Esophagus (tissue), 2 donors: Measurements from ENCODE around the gene DMRT1. TPM values are rescaled to one million over a fixed set of nuclear protein-coding genes. Genes with fewer than 3 reads are reported as not detected.
"Not testable (repeated sequence)": the region's sequence is repeated elsewhere in the genome, so short reads cannot be mapped to it uniquely, and the experiment has no call there.

Experiments used
- H3K27ac ChIP-seq, 2 donors: one replicate each; pipeline ENCODE4 v1.5.1; 2013; ENCODE audit warnings: low read depth in 2 of 2, mild to moderate bottlenecking in 2 of 2, inconsistent platforms in 1 of 2, low read length in 1 of 2, moderate library complexity in 1 of 2
- H3K27me3 ChIP-seq, 2 donors: one replicate each; pipeline ENCODE4 v1.6.1; 2013; ENCODE audit warnings: low read length in 2 of 2, control low read depth in 1 of 2, mild to moderate bottlenecking in 1 of 2; ENCODE audit not compliant: insufficient read depth in 2 of 2, control insufficient read depth in 1 of 2
- H3K36me3 ChIP-seq, 2 donors: one replicate each; pipeline ENCODE4 v1.6.1; 2013; ENCODE audit warnings: low read length in 1 of 2; ENCODE audit not compliant: control insufficient read depth in 2 of 2, insufficient read depth in 2 of 2
- H3K4me1 ChIP-seq, 2 donors: one replicate each; pipeline ENCODE4 v1.6.1; 2013; ENCODE audit warnings: low read length in 1 of 2; ENCODE audit not compliant: control insufficient read depth in 2 of 2, insufficient read depth in 2 of 2
- H3K4me3 ChIP-seq, 2 donors: one replicate each; pipeline ENCODE4 v1.5.1; 2013; ENCODE audit warnings: low read length in 2 of 2, mild to moderate bottlenecking in 2 of 2, low read depth in 1 of 2, moderate library complexity in 1 of 2
- H3K9me3 ChIP-seq, 2 donors: one replicate each; pipeline ENCODE4 v1.6.1; 2013; ENCODE audit warnings: mild to moderate bottlenecking in 2 of 2, low read depth in 1 of 2, low read length in 1 of 2, moderate library complexity in 1 of 2; ENCODE audit not compliant: control insufficient read depth in 2 of 2, insufficient read depth in 1 of 2
- WGBS, 2 donors: extraction: QIAGEN DNeasy Blood & Tissue Kit; methylation state at CpG; one replicate each; pipeline ENCODE4 v1.1.7; 2013; 5-methylcytosine and 5-hydroxymethylcytosine counted together
- polyA plus RNA-seq, 2 donors: library from polyadenylated mRNA; stranded (reverse); fragments of 200-250 nt; gene quantifications; one replicate each; pipeline ENCODE4 v1.2.3, GENCODE V29; 2013
- donor health status: healthy with polysubstance abuse.
- donor health status: Bipolar disorder and iron deficiency.

The DMRT1 gene
- polyA plus RNA-seq, 2 donors = not detected

DNA sequence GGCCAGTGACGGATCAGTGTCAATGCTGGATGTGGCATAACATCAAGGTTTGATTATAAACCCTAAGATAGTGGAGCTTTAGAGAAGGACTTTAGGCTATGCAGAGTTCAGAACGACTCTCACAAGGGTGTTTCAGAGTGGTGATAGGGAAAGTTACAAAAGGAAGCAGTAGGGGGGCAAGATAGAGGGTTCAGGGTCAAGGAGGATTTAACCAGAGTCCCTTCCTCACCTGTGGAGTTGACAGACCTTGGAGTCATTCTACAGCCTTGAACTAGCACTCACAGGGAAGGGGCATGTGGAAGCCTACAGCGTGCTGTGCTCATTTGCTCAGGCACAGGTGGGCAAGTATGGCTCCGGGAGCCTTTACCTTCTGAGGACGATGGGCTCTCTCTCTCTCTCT, 7.9 kb downstream of the DMRT1 start:
- H3K4me3 ChIP-seq = no peak overlapping the region
- no peak overlapping the region for H3K27ac ChIP-seq
- 68 to 73% methylated on average over 5 of the region's 5 CpGs for WGBS, 2 donors
- peaks cover 0 to 2% of the 10 kb centered on the region in 2 donors for H3K4me1 ChIP-seq
- peaks cover 3 to 4% of the 10 kb centered on the region in 2 donors for H3K27me3 ChIP-seq
- no peaks in the 10 kb centered on the region for H3K36me3 ChIP-seq
- peaks cover 0 to 4% of the 10 kb centered on the region in 2 donors for H3K9me3 ChIP-seq

DNA sequence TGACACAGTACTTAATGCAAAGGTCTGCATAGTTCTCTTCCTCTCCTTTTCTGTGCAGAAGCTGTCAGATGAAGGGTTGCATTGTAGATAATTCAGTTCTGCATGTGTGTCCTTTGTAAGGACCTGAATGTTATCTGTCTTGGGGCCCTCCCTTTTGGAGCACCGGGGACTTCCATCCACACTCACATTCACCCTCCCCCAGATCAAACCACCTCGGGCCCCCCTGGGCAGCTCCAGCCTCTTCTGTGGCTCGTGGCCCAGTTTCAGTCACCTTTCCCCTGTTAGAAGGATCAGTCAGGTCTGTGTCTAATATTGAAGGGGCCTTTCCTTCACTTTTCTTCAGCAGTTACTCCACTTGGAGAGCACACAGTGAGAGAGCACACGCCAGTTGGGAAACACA, 11.0 kb downstream of the DMRT1 start:
- WGBS, 2 donors = 35 to 49% methylated on average over 4 of the region's 4 CpGs
- H3K27ac ChIP-seq = no peak overlapping the region
- no peaks in the 10 kb centered on the region for H3K36me3 ChIP-seq
- H3K27me3 ChIP-seq = peaks cover 2 to 3% of the 10 kb centered on the region in 2 donors
- H3K4me3 ChIP-seq = no peak overlapping the region
- no peaks in the 10 kb centered on the region for H3K4me1 ChIP-seq
- no peaks in the 10 kb centered on the region for H3K9me3 ChIP-seq

DNA sequence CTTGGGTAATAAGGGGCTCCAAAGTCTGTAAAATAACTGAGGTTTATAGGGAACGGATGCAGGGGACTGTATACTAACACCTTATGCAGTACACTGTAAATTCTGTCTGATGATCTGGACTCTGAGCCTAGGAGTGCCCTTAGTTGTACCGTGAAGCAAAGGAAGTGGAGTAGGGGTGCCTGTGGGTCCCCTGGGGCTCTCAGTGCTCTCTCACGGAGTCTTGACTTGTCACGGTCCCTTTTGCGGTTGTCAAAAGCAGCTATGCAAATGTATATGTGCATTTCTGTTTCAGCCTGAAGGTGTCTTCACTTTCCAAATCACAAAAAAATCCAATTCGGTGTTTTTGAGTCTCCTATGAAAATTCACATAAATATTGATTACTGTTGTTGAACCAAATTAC, 17.8 kb downstream of the DMRT1 start:
- Histone ChIP-seq H3K36me3 (no peaks in the 10 kb centered on the region), H3K9me3 (no peaks in the 10 kb centered on the region), H3K4me3 (no peak overlapping the region), H3K27me3 (peaks cover 0 to 4% of the 10 kb centered on the region in 2 donors), H3K27ac (no peak overlapping the region), H3K4me1 (no peaks in the 10 kb centered on the region)
- 62 to 75% methylated on average over 6 of the region's 6 CpGs for WGBS, 2 donors

DNA sequence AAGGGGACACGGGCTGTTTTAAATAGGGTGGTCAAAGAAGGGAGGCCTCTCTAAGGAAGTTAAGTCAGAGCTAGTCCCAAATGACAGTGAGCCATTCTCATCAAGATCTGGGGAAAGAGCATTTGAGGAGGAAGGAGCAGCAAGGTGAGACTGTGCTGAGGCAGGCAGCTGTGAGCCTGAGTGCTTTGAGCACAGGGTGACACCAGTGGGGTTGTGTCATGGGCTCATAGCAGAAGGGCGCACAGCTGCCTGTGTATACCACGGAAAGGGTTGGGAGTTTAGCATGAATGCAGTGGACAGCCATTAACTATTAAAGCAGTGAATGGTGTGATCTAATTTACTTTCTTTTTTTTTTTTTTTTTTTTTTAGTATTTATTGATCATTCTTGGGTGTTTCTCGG, 19.2 kb downstream of the DMRT1 start:
- Histone ChIP-seq H3K27ac (no peak overlapping the region), H3K4me3 (no peak overlapping the region), H3K36me3 (no peaks in the 10 kb centered on the region), H3K9me3 (no peaks in the 10 kb centered on the region), H3K4me1 (no peaks in the 10 kb centered on the region), H3K27me3 (peaks cover 0 to 6% of the 10 kb centered on the region in 2 donors)
- WGBS, 2 donors = 86 to 90% methylated on average over 3 of the region's 4 CpGs

DNA sequence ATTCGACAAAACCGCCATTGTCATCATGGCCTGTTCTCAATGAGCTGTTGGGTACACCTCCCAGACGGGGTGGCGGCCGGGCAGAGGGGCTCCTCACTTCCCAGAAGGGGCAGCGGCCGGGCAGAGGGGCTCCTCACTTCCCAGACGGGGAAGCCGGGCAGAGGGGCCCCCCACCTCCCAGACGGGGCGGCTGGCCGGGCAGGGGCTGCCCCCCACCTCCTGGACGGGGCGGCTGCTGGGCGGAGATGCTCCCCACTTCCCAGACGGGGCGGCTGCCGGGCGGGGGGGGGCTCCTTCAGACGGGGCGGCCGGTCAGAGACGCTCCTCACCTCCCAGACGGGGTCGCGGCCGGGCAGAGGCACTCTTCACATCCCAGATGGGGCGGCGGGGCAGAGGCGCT, 20.0 kb downstream of the DMRT1 start:
- 92 to 96% methylated on average over 20 to 27 of the region's 30 CpGs for WGBS, 2 donors
- not testable (repeated sequence) for H3K27me3 ChIP-seq

DNA sequence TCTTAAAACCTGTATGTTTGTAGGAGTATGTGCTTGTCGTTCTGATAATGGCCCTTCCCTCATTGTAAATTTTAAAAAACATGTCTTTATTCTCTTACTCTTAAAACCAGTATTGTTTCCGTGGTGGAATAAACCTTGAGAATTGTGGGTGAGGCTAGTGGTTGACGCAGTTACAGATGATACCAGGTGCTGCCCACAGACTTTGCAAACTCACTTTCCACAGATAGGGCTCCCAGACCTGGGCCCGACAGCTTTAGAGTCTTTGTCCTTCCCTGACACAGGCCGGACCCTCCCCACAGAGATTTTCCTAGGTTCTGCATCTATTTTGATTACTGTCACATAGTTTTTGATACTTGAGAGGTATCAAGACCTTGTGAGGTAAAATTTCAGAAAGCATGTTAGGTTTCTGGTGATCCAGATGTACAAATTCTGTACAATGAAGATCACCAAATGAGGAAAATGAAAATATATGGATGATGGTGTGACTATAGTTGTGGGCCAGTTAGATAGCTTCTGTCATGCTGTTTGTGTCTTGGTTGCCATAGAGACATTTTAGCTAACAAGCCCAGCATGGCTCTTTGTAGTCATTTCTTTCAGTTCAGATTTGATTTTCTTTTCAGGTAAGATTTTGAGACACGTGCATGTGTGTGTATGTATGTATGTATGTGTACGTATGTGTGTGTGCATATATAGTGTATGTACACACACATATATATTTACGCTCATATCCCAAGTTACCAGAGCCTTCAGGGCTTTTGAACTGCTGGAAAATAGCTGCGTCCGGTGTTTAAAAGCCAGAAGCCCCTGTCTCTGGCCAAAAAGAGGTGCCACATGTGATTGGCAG, 33.8 kb downstream of the DMRT1 start:
- Histone ChIP-seq H3K4me3 (no peak overlapping the region), H3K27ac (no peak overlapping the region), H3K27me3 (no peaks in the 10 kb centered on the region), H3K4me1 (no peaks in the 10 kb centered on the region), H3K9me3 (no peaks in the 10 kb centered on the region), H3K36me3 (no peaks in the 10 kb centered on the region)
- 68 to 70% methylated on average over 10 of the region's 10 CpGs for WGBS, 2 donors

More for the DNA sequence above, 20.0 kb downstream of the DMRT1 start:
- not testable (repeated sequence) for H3K4me3 ChIP-seq, H3K27ac ChIP-seq, H3K4me1 ChIP-seq, H3K9me3 ChIP-seq, H3K36me3 ChIP-seq

DNA sequence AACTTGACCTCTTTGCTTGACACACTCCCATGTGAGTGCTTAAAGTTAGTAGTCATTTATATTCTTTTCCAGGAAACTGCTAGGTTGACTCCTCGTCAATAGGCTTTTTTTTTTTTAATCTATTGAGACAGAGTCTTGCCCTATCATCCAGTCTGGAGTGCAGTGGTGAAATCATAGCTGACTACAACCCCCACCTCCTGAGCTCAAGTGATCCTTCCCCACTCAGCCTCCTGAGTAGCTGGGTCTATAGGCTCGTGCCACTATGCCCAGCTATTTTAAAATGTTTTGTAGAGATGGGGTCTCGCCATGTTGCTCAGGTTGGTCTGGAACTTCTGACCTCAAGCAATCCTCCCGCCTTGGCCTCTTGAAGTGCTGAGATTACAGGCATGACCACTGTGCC, 34.9 kb downstream of the DMRT1 start:
- Histone ChIP-seq H3K4me1 (no peaks in the 10 kb centered on the region), H3K27ac (no peak overlapping the region), H3K36me3 (no peaks in the 10 kb centered on the region), H3K9me3 (no peaks in the 10 kb centered on the region), H3K4me3 (no peak overlapping the region), H3K27me3 (no peaks in the 10 kb centered on the region)
- 75 to 78% methylated on average over 4 of the region's 4 CpGs for WGBS, 2 donors

DNA sequence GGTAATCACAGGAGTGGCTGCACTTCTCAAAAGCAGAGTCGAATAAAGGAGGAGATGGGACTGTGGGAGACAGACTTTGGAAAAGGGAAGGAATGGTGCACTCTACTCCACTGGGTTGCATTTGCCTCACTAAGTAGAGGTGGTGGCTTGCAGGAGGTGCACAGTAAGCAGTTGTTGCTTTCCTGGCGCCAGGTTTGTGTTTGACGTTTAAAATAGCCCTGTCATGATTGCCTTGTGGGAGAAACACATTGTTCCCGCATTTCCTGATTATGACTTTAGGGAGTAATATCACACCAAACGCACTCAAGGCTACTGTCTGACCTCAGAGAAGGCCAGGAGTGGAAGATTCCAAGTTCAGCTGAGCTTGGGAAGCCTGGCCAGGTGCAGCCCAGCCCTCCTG, 36.7 kb downstream of the DMRT1 start:
- H3K27me3 ChIP-seq = no peaks in the 10 kb centered on the region
- no peaks in the 10 kb centered on the region for H3K36me3 ChIP-seq
- H3K27ac ChIP-seq = no peak overlapping the region
- no peaks in the 10 kb centered on the region for H3K4me1 ChIP-seq
- no peaks in the 10 kb centered on the region for H3K9me3 ChIP-seq
- 50 to 62% methylated on average over 5 of the region's 5 CpGs for WGBS, 2 donors
- H3K4me3 ChIP-seq = no peak overlapping the region

DNA sequence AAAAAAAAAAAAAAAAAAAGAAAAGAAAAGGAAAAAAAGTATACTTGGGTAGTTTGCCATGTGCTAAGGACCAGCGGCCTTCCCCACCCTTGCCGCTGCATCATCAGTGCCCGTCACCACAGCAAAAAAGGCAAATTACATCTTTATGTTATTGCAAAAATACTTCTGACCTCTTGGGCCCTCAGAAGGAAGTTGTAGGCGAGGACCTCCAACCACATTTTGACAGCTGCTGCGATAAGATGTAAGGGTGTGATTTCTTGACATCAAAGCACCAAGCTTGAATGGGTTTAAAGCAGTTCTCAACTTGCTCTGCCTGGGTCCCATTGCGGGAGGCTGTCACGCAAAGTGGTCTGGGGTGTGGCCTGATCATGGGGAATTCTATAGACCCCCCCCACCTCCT, 39.2 kb downstream of the DMRT1 start:
- 77 to 78% methylated on average over 7 of the region's 7 CpGs for WGBS, 2 donors
- H3K27me3 ChIP-seq = no peaks in the 10 kb centered on the region

DNA sequence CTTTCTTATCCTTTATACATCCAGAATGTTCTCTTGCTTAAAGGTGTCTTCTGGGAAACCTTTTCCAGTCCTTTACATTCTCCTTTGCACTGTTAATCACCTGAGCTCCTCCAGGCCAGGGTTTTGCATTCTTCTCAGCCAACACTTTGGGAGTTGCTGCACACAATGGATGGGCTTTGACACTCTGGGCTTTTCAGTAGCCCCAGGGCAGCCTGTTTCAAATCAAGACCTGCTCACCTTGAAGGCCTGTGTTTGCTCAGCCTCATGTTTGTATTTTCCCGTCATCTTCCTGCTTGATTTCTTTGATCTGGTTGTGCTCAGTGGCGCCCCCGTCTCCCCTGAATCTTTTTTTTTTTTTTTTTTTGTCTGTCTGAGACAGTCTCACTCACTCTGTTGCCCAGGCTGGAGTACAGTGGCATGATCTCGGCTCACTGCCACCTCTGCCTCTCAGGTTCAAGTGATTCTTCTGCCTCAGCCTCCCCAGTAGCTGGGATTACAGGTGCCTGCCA, 41.0 kb downstream of the DMRT1 start:
- no peak overlapping the region for H3K27ac ChIP-seq
- H3K4me3 ChIP-seq = no peak overlapping the region
- 23 to 26% methylated on average over 4 of the region's 4 CpGs for WGBS, 2 donors
- H3K4me1 ChIP-seq = no peaks in the 10 kb centered on the region
- H3K27me3 ChIP-seq = no peaks in the 10 kb centered on the region
- H3K9me3 ChIP-seq = no peaks in the 10 kb centered on the region
- no peaks in the 10 kb centered on the region for H3K36me3 ChIP-seq

More for the DNA sequence above, 39.2 kb downstream of the DMRT1 start:
- Histone ChIP-seq H3K4me3 (no peak overlapping the region), H3K36me3 (no peaks in the 10 kb centered on the region), H3K9me3 (no peaks in the 10 kb centered on the region), H3K27ac (no peak overlapping the region), H3K4me1 (no peaks in the 10 kb centered on the region)
